Germinal center (tissue), 1 donor: ENCODE results near the gene CYS1.
"Not testable (repeated sequence)": the region's sequence is repeated elsewhere in the genome, so short reads cannot be mapped to it uniquely, and the experiment has no call there.

Experiments used
- DNase-seq: peaks from one replicate; pipeline ENCODE4 v3.0.0; 2012; ENCODE audit warnings: mixed read lengths, low spot score

Gene CYS1

GRCh38 chr2:10012366-10012962 is 67.7 kb downstream of the CYS1 start:
- DNase-seq = not testable (repeated sequence)

GRCh38 chr2:10011606-10012325 is 68.4 kb downstream of the CYS1 start:
- not testable (repeated sequence) for DNase-seq

GRCh38 chr2:10010861-10011605 is 69.2 kb downstream of the CYS1 start:
- DNase-seq = not testable (repeated sequence)

- no peak for DNase-seq
These were observed 70.1 kb downstream of the CYS1 start for GRCh38 chr2:10009811-10010781.

- DNase-seq = no peak
These were observed 70.9 kb downstream of the CYS1 start for GRCh38 chr2:10009271-10009810.

- no peak for DNase-seq
These were observed 71.4 kb downstream of the CYS1 start for GRCh38 chr2:10008809-10009176.

- DNase-seq = no peak
These were observed 72.0 kb downstream of the CYS1 start for GRCh38 chr2:10007921-10008808.

GRCh38 chr2:10007435-10007834 is 72.8 kb downstream of the CYS1 start:
- no peak for DNase-seq
